GM12801 (cell line): ENCODE results near the gene PDZD8.

Experiments used
- CTCF ChIP-seq: IDR thresholded peaks from one replicate; pipeline ENCODE4 v1.5.1; 2011; ENCODE audit warnings: control low read depth; ENCODE audit not compliant: insufficient read length; ENCODE audit errors: extremely low read depth

PDZD8 gene

DNA sequence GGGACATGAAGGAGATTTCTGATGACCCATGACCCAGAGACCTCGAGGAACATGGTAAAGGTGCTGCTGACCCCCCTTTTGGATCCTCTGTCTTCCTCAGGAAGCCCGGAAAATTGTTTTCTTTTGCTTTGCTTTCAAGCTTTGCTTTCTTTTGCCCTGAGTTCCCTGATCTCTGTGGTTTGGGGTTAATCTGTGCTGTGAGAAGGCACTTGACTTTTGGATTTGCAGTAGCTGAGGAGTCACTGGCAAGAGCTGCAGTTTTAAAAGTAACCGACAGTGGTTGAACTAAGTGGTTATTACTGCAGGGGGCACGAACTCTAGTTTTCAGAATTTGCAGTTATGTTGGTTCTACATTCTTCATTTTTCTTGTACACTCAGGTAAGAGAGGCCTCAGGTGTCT is 53.0 kb downstream of the PDZD8 start:
- TF ChIP-seq CTCF = no peak

- TF ChIP-seq CTCF = no peak
Observed at GRCh38 chr10:117320050-117320665, 55.1 kb downstream of the PDZD8 start.

DNA sequence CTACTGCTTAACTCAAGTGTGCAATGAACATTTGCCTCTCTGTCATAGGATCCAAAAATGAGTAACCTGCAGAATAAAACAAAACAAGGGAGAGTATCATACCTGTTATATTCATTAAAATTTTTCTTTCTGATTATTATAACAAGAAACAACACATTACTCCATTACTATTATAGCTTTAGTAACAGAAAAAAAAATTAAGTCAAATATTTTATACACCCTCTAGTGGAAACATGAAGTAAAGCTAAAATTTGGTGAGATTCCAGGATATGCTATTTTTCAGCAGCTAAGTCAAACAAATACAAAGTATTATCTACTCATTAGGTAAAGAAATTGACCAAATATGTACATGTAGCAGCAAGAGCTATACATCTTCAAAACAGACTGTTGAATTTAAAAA is 56.3 kb downstream of the PDZD8 start:
- TF ChIP-seq CTCF = no peak

- no peak for TF ChIP-seq CTCF
Observed at GRCh38 chr10:117316701-117317100, 58.5 kb downstream of the PDZD8 start.

DNA sequence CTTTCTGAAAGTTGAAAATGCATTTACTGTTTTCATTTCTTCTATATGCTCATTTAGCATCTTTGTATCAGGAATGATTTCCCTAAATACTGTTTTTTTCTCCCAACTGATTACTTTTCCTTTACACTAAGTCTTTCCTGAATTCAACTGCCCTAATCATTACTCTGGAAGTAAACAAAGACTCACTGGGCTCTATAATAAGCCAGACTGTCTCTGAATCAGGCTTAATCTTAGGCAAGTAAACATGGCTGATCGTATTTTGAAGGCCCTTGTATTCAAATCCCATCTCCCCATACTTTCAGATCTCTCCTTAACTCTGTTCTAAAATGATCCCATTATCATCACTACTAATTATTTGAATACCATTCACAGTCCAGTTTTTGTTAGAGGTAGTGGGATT is 61.6 kb downstream of the PDZD8 start:
- TF ChIP-seq CTCF = no peak

- no peak for TF ChIP-seq CTCF
Observed at GRCh38 chr10:117312430-117312829, 62.8 kb downstream of the PDZD8 start.

DNA sequence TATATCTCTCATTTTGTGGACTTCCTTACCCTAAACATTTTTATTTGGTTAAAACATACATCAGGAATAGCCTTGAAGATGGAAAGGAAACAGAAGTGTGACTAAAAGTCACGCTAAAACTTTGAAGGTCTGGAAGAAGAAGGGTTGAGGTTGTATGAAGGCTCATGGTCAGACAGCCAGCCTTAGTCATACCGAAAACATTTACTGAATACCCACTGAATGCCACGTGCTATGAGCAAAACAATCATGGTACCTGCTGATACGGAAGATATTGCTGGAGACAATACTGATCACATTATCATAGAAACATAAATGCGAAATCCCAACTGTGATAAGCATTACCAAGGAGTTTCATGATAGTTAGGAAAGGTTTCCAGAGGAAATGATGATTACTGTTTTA is 64.0 kb downstream of the PDZD8 start:
- TF ChIP-seq CTCF = no peak
